HCEC 1CT (cell line): ENCODE measurements around the gene RXRB.

Source experiments
- DNase-seq: peaks from one replicate; pipeline ENCODE4 v3.0.0-alpha.2; 2017

RXRB gene

DNA sequence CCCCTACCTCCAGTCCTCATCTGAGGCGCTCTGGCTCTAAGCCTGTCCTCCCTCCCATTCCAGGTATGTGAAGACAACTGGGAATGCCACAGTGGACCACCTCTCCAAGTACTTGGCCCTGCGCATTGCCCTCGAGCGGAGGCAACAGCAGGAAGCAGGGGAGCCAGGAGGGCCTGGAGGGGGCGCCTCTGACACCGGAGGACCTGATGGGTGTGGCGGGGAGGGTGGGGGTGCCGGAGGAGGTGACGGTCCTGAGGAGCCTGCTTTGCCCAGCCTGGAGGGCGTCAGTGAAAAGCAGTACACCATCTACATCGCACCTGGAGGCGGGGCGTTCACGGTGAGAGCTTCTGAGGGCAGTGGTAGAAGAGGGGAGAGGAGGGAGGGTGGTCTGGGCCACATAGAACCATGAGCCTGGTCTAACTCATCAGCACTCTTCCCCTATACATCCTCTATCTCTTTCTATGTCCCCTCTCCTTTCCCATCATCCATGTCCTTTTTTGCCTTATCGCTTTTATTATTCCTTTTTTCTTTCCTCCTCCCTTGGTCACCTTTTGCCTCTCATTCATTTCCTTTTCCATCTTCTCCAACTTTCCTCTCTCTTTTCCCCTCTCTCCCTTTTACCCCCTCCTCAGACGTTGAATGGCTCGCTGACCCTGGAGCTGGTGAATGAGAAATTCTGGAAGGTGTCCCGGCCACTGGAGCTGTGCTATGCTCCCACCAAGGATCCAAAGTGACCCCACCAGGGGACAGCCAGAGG lies 11.4 kb upstream of the RXRB start:
- no peak for DNase-seq

DNA sequence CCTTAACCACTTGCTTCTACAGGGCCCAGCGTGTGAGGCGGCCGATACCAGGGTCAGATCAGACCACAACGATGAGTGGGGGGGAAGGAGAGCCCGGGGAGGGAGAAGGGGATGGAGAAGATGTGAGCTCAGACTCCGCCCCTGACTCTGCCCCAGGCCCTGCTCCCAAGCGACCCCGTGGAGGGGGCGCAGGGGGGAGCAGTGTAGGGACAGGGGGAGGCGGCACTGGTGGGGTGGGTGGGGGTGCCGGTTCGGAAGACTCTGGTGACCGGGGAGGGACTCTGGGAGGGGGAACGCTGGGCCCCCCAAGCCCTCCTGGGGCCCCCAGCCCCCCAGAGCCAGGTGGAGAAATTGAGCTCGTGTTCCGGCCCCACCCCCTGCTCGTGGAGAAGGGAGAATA lies 10.7 kb upstream of the RXRB start:
- DNase-seq: no peak

DNA sequence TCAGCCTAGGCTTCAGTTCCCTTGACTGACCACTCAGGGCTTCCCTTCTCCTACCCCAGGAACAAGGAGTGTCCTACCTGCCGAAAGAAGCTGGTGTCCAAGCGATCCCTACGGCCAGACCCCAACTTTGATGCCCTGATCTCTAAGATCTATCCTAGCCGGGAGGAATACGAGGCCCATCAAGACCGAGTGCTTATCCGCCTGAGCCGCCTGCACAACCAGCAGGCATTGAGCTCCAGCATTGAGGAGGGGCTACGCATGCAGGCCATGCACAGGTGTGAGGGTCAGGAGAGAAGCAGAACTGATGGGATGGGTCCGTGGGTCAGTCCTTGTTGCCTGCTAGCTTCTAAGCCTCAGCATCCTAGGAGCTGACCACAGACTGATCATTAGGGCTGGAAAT lies 9.4 kb upstream of the RXRB start:
- DNase-seq: no peak

DNA sequence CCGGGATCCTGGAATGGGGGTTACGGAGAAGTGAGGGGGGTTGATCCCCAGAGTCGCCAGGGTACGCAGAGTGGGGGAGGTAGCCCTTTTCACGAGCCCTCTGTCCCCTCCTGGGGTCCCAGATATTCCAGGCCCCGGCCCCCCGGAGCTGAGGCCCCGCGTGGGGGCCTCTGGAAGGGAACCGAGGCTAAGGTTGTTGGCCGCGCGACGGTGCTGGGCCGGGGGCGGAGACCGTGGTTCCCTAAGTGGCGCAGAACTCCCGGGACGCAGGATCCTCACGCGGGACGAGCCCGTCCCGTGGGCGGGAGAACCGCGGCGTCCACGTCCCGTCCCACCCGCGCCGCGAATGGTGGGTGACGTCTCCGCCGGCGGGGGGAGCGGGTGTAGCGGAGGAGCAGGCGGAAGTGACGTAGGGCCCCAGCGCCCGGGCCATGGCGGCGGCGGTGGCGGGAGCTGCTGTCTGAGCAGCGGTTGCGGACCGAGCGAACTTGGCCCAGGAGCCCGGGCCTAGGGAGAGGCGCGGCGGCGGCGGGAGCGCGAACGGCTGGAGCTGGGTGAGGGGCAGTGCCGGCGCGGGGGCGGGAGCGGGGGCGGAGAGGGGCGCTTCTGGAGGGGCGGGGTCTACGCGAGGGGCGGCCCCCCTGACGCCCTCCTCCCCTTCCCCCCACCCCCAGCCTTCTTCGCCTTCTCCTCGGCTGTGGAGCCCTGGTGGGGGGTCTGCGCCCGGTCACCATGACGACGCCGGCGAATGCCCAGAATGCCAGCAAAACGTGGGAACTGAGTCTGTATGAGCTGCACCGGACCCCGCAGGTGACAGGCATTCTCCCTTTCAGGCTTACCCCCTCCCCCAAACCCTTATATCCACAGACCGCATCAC lies 7.9 kb upstream of the RXRB start, which contains the start of gene RING1:
Gene RING1, plus strand, starts transcription at position 410 of the 877 bp plus-strand sequence. Its CDS starts 323 bp downstream, at position 733.
- DNase-seq: peak; percentile 71

DNA sequence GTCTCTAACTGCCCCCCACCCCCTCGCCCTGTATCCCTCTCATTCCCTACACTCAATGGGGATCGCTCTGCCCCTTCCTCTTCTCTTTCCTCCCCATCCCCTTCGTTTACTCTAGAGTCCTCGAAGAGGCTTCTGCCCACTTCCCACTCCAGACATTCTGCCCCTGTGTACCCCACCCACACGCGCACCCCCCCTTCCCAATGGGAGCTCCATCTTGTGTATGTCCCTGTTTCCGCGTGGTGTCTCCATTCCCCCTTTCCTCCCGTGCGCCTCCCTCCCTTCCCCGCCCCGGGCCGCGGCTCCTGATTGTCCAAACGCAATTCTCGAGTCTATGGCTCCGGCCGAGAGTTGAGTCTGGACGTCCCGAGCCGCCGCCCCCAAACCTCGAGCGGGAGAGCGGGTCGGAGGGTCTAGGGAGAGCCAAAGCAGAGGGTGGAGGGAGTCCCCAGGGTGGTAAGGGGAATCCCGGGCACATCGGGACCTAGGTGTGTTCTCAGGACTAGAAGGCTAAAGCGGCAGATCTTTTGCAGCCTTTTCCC lies 7.2 kb upstream of the RXRB start:
- DNase-seq: peak; percentile 55

DNA sequence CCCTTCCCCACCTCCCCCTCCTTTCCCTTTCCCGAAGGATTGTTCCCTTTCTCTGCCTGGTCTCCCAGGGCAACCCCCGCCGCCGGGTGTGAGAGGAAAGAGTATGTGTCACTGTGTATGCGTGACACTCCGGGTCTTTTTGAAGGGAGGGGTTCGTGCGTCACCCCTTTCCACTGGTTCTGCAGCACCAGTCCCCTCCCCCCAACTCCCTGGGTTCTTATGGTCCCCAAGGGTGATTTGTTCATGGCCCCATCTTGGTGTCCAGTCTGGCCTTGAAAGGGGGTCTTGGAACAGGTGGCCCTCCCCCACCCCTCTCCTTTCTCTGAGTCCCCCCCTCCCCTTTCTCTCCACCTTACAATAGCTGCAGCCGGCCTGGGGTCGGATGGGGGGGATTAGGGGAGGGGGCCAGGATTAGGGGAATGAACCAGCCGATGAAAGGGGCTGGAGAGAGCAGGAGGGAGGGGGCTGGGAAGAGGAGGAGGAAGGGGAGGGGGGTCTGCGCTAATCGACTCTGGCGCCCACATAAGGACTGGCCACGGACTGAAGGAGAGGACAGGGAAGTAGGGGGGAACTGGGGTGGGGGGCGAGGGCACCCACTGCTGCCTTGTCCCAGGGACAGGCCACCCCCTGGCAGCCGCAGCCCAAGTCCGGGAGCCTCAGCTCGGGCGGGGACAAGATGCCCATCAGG lies 6.5 kb upstream of the RXRB start:
- no peak for DNase-seq

DNA sequence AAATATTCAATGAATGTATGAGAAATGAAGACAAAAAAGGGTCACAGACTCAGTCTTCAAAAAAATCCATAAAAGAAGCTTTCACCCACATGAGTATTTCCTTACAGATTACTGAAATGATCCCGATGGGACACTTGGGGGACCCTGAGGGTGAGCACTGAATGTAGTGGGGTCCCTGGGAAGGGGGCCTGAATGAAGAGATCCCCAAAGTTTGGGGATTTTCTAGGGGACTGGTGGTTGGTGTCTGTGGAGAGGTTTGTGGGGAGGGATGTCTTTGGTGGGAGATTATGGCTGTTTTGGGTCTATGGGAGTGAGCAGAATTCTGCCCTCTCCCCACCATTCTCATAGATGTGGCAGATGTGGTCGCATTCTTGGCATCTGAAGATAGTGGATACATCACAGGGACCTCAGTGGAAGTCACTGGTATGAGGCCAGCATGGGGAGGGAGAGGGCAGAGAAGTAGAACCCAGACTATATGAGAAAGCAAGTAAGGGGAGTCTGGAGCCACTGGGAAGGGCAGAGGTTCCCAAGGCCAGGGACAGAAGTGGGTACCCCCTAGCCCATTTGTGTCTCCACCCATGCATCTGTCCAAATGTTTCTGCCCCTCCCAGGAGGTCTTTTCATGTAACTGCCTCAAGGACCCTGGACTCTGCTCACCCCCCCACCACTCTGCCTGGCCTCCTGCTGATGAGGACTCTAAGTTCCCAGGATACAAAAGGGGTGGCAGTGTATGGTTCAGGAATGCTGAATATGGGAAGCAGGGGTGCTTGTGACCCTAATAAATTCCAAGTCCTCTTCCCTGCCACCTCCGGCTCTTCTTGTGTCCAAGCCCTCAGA lies 5.8 kb upstream of the RXRB start:
- DNase-seq: no peak

DNA sequence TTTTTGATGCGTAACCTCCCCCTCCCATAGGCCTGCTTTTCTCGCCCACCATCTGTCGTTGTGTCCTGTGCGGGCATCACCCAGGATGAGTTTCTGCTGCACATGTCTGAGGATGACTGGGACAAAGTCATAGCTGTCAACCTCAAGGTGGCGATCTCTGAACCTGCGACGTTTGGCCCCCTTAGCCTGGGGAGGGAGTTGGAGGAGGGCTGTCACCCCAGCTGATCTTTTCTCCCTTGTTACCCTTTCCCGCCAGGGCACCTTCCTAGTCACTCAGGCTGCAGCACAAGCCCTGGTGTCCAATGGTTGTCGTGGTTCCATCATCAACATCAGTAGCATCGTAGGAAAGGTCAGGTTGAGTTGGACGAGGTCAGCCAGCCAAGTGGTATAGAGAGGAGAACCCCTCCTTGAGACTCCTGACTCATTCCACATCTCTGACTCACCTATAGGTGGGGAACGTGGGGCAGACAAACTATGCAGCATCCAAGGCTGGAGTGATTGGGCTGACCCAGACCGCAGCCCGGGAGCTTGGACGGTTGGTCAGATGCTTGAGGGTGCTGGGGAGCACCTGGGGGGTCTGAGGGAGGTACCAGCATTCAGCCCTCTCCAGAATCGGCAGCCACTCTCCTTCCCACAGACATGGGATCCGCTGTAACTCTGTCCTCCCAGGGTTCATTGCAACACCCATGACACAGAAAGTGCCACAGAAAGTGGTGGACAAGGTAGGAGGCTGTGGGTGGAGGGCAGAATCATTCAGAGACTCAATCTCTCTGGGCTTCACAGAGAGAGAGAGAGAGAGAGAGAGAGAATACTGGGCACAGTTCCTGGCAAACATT lies 4.9 kb upstream of the RXRB start:
- DNase-seq: peak; percentile 30

DNA sequence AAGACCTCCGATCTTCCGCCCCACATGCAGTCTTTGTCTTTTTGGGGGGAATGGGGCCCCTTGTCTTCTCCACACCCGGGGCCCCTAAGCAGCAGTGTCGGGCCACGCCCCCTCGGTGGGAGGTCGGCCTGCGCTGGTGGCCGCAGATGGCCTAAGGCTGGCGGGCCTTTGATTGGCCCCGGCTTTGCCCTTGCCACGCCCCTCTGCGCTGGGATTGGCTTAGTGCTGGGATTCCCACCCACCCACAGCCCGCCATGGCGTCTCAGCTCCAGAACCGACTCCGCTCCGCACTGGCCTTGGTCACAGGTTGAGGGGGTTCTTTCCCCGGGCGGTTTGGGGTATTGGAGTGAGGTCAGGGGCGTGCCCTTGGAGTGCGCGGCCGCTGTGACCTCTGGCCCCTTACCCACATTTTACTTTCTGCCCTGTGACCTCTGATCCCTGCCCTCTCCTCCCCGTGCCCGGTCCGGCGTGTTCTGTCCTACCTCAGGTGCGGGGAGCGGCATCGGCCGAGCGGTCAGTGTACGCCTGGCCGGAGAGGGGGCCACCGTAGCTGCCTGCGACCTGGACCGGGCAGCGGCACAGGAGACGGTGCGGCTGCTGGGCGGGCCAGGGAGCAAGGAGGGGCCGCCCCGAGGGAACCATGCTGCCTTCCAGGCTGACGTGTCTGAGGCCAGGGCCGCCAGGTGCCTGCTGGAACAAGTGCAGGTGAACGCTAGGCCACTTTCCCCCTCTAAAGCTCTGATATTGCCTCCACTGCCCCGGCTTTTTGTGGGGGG lies 4.1 kb upstream of the RXRB start, which contains the start of gene HSD17B8:
Gene HSD17B8, plus strand, starts transcription at position 241 of the 776 bp plus-strand sequence. Its CDS starts 14 bp downstream, at position 255.
- peak; percentile 88 for DNase-seq

DNA sequence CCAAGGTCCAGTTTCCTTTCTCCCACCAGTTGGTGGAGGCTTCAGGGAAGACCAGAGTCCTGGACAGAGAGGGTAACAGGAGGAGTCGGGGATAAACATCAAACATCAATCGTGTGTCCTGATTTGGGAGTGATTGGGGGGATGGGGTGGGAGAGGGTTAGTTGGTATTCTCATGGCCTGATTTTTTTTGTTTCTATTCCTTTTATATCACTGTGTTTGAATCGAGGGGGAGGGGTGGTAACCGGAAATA lies 3.6 kb upstream of the RXRB start:
- no peak for DNase-seq

DNA sequence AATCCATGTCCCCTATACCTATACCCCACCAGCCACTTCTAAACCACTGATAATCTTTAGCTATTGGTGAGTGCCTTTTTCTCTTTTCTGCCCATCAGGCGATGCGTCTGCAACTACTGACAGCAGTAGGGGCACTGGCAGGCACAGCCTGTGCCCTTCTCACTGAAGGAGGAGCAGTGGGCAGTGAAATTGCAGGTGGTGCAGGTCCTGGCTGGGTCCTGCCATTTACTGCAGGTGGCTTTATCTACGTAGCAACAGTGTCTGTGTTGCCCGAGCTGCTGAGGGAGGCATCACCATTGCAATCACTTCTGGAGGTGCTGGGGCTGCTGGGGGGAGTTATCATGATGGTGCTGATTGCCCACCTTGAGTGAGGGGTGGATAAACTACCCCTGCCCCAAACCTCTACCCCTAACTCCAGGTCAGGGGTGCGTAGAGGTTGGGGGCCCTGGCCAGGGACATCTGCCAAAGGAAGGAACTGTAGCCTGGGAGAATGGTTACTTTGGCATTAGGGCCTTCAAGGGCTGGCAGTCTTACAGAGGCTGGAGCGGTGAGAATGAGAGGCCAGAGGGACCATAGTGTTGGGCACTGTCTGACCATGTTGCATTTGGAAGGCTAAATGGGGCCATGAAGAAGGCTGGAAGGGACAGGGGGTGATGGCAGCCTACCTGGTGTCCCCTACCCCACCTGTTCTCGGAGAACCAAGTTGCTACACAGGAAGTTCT lies 3.1 kb upstream of the RXRB start:
- DNase-seq: no peak

DNA sequence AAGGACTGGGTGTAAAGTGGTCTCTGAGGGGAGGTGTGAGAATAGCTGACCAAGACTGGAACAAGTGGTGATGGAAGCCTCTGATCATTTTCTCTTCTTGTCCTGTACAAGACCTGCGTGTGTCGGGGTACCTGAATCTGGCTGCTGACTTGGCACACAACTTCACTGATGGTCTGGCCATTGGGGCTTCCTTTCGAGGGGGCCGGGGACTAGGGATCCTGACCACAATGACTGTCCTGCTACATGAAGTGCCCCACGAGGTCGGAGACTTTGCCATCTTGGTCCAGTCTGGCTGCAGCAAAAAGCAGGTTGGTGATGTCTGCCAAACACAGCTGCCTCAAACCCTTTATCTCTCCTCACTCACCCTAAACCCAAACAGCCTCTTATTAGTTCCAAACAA lies 2.3 kb upstream of the RXRB start:
- no peak for DNase-seq

DNA sequence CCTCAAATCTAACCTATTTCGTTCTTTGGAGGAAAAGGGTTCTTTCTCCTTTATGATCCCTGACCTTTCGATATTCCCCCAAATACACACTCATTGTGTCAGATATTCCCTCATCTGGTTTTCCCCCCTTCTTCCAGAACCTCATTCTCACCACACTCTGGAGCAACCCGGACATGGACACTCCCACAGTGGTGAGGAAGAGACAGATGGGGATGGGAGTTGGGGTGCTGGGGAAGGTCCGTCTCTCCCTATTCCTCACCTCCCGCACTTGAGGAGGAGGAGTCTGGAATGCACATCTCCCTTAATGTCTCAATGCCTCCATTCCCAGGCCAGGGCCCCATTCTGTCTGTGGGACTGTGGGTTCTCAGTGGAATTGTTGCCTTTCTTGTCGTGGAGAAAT lies 1.5 kb upstream of the RXRB start:
- no peak for DNase-seq

DNA sequence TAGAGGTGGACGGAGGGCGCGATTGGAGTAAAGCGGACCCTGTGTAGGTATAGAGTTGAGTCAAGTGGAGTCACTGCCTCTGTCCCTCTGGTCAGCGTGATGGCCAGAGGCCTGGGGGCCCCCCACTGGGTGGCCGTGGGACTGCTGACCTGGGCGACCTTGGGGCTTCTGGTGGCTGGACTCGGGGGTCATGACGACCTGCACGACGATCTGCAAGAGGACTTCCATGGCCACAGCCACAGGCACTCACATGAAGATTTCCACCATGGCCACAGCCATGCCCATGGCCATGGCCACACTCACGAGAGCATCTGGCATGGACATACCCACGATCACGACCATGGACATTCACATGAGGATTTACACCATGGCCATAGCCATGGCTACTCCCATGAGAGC lies 681 bp upstream of the RXRB start:
- no peak for DNase-seq

DNA sequence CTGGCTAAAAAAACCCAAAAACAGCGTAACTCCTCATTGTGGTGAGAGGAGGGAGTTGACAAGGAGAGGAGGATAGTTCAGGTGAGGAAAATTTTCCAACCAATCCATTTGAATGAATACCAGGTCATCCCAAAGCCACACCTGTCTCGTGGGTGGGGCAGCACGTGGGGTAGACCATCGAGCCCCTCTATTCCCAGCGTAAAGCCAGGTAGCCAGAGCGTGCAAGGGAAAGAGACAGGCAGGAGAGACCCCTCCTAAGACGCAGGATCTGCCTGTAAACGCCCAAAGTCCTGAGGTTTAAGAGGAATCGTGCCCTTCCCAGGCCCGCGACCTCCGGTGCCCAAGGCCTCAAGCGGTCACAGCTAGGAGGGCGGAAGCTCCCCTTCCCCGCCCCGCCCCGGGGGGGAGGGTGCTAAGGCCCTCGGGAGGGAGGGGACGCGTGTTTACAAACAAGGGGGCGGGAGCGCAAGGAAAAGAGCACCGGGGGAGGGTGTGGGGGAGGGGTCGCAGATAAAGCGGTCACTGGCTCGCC lies 712 bp downstream of the RXRB start:
- DNase-seq: no peak

DNA sequence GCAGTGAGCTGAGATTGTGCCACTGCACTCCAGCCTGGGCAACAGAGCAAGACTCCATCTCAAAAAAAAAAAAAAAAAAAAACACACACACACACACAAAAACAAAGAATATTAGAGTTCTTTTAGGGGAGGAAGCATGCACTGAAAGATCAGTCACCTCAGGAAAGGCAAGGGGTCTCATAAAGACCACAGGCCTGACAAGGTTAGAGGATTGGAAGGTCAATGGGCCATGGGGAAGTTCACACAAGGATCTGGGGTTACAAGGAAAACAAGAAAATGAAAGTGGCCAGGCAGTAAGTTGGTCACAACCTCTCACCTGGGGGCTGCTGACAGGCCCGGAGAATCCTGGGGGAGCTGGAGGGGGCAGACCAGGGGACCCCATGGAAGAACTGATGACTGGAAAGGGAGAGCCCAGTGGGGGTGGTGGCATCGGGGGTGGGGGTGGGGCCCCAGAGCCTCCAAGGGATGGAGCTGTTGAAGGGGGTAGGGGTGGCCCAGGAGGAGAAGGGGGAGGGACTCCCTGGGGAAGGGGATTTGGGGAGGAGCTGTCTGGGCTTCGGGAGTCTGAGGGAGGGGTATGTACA lies 1.5 kb downstream of the RXRB start:
- DNase-seq: no peak

DNA sequence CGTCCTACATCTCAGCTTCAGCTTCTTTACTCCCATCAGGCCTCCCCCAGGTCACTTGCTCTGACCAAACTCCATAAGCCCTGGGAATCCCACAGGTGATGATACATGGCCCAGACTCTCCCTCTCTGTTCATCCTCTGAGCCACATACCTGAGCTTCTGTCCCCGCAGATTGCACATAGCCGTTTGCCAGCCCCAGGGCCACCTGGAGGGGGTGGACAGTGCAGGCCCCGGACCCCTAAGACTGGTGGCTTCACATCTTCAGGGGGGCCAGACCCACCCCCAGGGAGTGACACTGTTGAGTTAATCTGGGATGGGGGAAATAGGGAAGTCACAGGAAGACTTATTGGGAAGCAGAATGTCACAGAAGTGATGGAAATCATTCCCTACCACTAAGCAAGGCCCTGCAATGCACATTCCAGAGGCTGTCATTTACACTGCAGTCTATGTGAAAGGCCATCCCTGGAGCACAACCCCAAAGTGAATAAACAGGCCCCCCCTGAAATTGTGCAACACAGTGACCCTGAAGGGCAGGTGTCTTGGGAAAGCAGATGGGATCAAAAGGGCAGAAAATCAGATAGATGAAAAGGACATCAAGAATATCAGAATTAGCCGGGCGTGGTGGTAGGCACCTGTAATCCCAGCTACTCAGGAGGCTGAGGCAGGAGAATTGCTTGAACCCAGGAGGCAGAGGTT lies 2.2 kb downstream of the RXRB start:
- no peak for DNase-seq

DNA sequence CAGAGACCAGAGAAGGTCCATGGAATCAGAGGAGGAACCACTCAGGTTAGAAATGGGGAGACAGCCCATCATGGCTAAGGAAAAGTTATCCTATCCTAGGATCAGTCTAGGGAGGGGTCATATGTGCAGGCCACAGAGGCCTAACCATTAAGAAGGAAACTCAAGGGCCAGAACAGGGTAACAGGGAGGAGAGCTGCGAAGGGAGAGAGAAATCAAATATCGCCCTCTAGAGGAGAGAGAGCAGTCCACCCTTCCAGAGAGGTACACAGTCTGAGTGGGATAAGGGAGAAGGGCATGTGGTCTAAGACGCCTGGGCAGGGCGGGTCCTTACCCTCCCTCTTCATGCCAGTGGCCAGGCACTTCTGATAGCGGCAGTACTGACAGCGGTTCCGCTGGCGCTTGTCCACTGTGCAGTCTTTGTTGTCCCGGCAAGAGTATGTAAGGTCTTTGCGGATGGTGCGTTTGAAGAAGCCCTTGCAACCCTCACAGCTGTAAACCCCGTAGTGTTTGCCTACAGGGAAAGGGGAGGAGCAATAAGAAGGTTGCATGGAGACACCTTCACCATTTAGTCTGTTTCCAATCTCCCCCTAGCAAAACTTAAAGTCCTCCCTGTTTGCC lies 2.9 kb downstream of the RXRB start:
- DNase-seq: peak; percentile 63
